Measurements from ENCODE around the gene OR5H1.
"Not testable (repeated sequence)": the region's sequence is repeated elsewhere in the genome, so short reads cannot be mapped to it uniquely, and the experiment has no call there.

Gene OR5H1

DNA sequence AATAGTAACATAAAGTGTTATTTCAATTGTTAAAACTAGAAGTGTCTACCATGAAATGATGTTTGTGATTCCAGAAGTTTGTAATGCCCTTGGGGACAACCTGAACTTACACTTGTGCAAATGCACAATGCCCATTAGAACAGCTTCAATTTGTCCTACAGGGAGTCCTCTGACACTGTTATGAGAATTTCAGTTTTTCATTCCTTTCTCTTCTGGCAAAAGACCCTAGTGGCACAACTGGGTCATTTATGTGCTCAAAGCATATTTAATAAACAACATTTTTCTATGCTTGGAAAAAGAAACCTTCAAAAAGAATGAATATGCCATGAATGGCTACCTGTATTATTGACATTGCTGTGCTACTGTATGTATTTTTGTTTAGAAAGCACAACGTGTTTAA, at the start of gene OR5H1:
Gene OR5H1, plus strand, starts transcription at position 301 of the 400 bp plus-strand sequence. CDS start 1,977 bp downstream, outside the sequence.
- FAIRE-seq: no peak
- no peak for DNase-seq (ENCODE audit: insufficient read length, low spot score)

- FAIRE-seq: no peak
- DNase-seq (ENCODE audit: insufficient read length, low spot score): no peak
These were observed 43.6 kb upstream of the OR5H1 start, which contains the start of gene OR5AC2 for GRCh38 chr3:98086873-98087272. OR5AC2 (plus strand) TSS chr3:98087173; CDS start chr3:98087173, 0 bp downstream.

- FAIRE-seq (no peak), DNase-seq (ENCODE audit: insufficient read length, low spot score) (no peak)
These were observed 34.6 kb upstream of the OR5H1 start for GRCh38 chr3:98095882-98096281.

DNA sequence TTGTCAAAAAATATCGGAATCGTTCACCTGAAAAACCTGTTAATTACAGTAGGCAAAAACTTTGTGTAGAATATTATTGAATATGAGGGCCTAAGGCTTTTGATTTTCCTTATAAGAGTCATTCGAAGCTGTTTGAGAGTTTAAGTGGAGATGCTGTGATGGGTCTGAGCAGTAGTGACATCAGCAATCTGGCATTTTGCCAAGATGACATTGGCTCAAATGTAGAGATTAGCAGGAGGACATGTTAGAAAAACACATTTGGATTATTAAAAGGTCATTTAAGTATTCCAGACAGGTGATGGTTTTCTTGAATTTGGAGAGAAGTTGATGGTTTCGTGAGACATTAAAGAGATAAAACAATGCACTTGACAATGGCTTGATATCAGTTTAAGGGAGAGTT, 30.7 kb upstream of the OR5H1 start:
- DNase-seq (ENCODE audit: insufficient read length, low spot score): no peak
- no peak for FAIRE-seq

DNA sequence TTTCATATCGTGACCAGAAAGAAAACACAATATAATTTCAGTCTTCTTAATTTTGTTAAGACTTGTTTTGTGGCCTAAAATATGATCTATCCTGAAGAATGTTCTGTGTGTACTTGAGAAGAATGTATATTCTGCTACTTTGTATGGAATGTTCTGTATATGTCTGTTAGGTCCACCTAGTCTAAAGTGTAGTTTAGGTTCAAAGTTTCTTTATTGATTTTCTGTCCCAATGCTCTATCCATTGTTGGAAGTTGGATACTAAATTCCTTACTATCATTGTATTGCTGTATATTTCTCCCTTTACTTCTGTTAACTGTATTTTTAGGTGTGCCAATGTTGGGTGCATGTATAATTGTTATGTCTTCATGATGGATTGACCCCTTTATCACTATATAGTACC, 22.4 kb upstream of the OR5H1 start:
- DNase-seq (ENCODE audit: insufficient read length, low spot score): no peak
- no peak for FAIRE-seq

DNA sequence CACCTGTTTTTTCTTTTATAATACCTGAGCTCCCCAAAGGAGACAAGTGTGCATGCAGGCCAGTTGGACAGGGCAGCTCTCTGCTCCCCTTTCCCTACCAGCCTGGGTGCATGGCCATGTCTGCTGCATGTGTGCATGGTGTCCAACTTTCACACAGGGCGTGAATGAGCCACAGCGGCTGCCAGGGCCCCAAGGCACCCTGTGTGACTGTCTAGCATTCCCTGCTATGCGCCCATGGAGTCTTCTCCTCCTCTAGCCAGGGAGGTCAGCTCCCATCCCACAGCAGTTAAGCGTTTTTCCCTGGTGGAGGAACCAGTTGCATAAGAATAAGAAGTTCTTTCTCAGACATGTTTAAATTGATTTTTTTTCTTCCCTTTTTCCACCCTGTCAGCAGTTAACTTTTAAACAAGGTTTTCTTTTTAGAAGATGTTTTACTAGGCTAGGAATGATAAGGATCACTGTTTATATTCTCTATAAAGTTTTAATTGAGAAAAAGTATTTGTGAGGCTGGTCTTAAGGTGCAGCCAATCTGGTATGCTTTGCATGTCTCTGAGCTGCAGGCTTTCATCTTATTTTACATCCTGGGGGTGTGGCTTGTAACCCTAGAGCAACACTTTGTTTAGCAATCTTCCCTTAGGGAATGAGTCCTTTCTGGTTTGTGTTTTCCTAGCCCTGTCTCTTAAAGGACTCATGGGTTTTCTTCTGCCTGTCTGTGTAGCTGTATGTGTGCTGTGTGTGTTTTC, 20.5 kb upstream of the OR5H1 start:
- FAIRE-seq (no peak), DNase-seq (ENCODE audit: insufficient read length, low spot score) (no peak)

DNA sequence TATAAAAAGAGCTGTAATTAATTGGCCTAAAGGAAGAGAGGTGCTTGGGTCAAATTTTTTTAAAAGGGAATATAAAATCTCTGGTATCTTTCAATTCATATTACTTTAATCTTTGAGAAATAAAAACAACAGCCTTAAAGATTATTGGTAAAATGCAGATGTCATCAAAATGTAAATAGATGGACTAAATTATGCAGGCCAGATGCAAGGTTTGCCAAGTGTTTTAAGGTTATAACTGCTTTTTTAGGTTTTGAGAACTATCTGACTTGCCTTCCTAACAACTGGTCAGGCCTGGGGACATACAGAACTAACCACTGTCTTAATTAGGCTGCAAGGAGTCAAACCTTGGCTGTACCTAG, 20.0 kb upstream of the OR5H1 start:
- DNase-seq (ENCODE audit: insufficient read length, low spot score) (no peak), FAIRE-seq (no peak)

DNA sequence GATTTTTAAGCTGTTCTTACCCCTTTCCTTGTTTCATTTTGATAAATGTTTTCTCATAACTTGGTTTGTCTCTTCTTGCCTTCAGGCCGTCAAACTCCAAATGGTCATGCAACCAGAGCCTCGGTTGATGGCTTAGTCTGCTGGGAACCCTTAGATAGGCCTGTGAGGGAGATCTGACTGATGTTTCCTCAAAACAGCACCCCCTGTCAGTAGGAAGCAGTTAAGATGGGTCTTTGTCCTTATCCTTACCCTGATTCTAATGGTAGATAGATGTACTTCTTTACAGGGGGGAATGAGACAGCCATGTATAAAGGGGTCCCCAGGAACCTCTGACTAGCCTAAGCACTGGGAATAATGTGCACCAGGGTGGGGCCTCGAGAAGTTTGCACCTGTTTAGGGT, 16.3 kb upstream of the OR5H1 start:
- FAIRE-seq (no peak), DNase-seq (ENCODE audit: insufficient read length, low spot score) (no peak)

GRCh38 chr3:98115717-98116116, 14.8 kb upstream of the OR5H1 start:
- no peak for FAIRE-seq
- no peak for DNase-seq (ENCODE audit: insufficient read length, low spot score)

- FAIRE-seq: no peak
- DNase-seq (ENCODE audit: insufficient read length, low spot score): no peak
These were observed 6.1 kb downstream of the OR5H1 start for GRCh38 chr3:98136631-98137030.

DNA sequence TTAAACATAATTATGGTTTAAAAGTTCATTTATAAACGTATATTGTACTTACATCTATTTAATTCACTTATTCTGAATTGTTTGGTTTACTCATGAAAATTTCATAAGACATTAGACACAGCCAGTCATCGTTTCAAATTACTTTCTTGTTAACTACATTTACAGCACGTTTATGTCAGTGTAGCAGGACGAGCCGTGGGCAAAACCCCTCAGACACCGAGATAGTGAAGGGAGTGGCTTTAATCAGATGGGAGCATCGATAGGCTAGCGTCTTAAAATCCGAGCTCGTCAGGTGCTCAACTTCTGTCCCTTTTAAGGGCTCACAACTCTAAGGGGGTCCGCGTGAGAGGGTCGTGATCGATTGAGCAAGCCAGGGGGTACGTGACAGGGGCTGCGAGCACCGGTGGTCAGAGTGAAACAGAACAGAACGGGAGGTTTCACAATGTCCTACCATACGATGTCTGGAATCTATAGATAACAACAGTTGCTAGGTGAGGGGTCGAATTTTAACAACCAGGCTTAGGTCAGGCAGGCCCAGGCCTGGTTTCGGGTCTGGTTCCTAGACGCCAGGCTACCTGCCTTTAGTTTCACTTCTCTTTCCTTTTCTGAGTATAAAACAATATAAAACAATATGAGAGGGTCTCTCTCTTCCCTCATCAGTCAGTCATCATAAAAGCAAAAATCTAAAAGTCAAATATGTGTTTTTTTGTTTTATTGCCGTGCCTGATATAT, 7.5 kb downstream of the OR5H1 start:
- DNase-seq (ENCODE audit: insufficient read length, low spot score); FAIRE-seq: not testable (repeated sequence)

DNA sequence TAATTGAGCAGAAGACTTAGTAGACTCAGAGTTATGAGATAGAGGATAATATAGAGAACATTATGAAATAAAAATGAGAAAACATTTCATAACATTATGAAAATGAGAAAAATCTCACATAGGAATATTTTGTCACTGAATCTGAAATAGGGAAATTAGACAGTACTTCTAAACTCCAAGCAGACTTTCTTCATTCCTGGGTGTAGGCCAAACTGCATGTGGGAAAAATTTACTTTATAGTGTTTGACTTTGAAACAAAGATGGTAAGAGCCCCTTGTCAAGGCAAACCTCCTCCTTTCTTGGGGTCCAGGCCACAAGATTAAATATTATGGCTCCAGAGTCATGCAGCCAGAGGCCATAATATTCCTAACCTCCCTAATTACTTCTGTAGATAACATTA, 10.0 kb downstream of the OR5H1 start:
- DNase-seq (ENCODE audit: insufficient read length, low spot score): no peak
- FAIRE-seq: no peak

- FAIRE-seq (no peak), DNase-seq (ENCODE audit: insufficient read length, low spot score) (no peak)
These were observed 16.7 kb downstream of the OR5H1 start, which contains the start of gene OR5H14 for GRCh38 chr3:98147179-98147578. OR5H14 (plus strand) TSS chr3:98147479; CDS start chr3:98149386, 1,907 bp downstream.

GRCh38 chr3:98148751-98149150, 18.2 kb downstream of the OR5H1 start:
- FAIRE-seq (no peak), DNase-seq (ENCODE audit: insufficient read length, low spot score) (no peak)

DNA sequence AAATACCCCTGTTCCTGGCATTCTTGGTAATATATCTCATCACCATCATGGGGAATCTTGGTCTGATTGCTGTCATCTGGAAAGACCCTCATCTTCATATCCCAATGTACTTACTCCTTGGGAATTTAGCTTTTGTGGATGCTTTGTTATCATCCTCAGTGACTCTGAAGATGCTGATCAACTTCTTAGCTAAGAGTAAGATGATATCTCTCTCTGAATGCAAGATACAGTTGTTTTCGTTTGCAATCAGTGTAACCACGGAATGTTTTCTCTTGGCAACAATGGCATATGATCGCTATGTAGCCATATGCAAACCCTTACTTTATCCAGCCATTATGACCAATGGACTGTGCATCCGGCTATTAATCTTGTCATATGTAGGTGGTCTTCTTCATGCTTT, 18.9 kb downstream of the OR5H1 start:
- FAIRE-seq; DNase-seq (ENCODE audit: insufficient read length, low spot score): not testable (repeated sequence)

- FAIRE-seq: no peak
These were observed 20.7 kb downstream of the OR5H1 start for GRCh38 chr3:98151241-98151640.

DNA sequence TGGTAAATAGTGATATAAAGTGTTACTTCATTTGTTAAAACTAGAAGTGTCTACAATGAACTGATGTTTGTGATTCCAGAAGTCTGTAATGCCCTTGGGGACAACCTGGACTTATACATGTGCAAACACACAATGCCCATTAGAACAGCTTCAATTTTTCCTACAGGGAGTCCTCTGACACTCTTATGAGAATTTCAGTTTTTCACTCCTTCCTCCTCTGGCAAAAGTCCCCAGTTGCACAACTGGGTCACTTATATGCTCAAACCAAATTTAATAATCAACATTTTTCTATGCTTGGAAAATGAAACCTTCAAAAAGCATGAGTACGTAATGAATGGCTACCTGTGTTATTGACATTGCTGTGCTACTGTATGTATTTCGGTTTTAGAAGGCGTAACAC, 35.9 kb downstream of the OR5H1 start, which contains the start of gene OR5H15:
Gene OR5H15, plus strand, starts transcription at position 301 of the 400 bp plus-strand sequence. CDS start 2,004 bp downstream, outside the sequence.
- DNase-seq (ENCODE audit: insufficient read length, low spot score) (no peak), FAIRE-seq (no peak)

More at GRCh38 chr3:98151241-98151640, 20.7 kb downstream of the OR5H1 start:
- no peak for DNase-seq (ENCODE audit: insufficient read length, low spot score)

DNA sequence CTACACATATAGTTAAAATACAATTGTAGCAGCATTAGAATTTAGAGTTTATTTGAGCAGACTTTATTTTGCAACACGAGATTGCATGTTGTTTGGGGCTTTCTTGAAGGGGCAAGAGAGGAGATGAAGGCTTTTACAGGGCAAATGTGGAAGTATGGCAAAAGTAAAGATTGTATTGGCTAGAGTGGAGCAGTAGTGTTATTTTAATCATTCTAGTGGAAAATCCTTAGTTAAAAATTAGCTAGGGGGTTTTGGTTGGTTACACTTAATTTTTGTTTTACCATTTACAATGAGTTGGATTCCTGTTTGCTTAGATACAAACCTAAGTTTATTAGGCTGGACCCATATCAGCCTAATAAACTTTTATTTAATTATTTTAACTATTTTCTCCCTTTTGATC, 40.5 kb downstream of the OR5H1 start:
- no peak for FAIRE-seq

GRCh38 chr3:98172621-98173020, 42.1 kb downstream of the OR5H1 start:
- FAIRE-seq: no peak

More for the DNA sequence above, 40.5 kb downstream of the OR5H1 start:
- no peak for DNase-seq (ENCODE audit: insufficient read length, low spot score)

GRCh38 chr3:98180319-98180890, 49.9 kb downstream of the OR5H1 start:
- no peak for DNase-seq (ENCODE audit: insufficient read length, low spot score)
- no peak for FAIRE-seq

More at GRCh38 chr3:98172621-98173020, 42.1 kb downstream of the OR5H1 start:
- no peak for DNase-seq (ENCODE audit: insufficient read length, low spot score)

GRCh38 chr3:98182196-98182595, 51.7 kb downstream of the OR5H1 start:
- DNase-seq (ENCODE audit: insufficient read length, low spot score) (no peak), FAIRE-seq (no peak)
